ENCODE measurements around the gene CDON. TPM values are rescaled to one million over a fixed set of nuclear protein-coding genes. Genes with fewer than 3 reads are reported as not detected.

The CDON gene
- total and polyA plus RNA-seq, 9 of the 15 experiments (the other 6 are each of a cell fraction or from before 2014, with no cell fraction given): 0.08 to 0.64 (median 0.40) TPM

- no peak for TF ChIP-seq ARID2 (IDR thresholded peaks at IDR 0.05)
Observed at GRCh38 chr11:125925247-125925740, 137.4 kb downstream of the CDON start (continued).

- H2AFZ ChIP-seq (ENCODE audit: low read depth, low read length): no peak overlapping the region
- no TSS peak for BruUV-seq (replicated peaks)
- no peak overlapping the region for H3K4me2 ChIP-seq (ENCODE audit: insufficient read depth, low read length)
- H3K27me3 ChIP-seq (ENCODE audit: control insufficient read depth in 2 of 2, insufficient read depth in 2 of 2, low read length in 2 of 2): peaks cover 32 to 64% of the 10 kb centered on the region in 2 experiments; a peak in 4 of 5 replicates
- in situ Hi-C loops (cut with MboI) (loop anchor here (5.0 kb wide), 1 partner anchor 273 kb away; no protein-coding TSS in a partner anchor), intact Hi-C loops (cut with micrococcal nuclease) (loop anchor here (5.0 to 10.0 kb wide), 2 partner anchors 130 to 383 kb away; no protein-coding TSS in a partner anchor)
- FAIRE-seq (no peak), ATAC-seq (no peak; the same call in 2 of the 3 replicates), DNase-seq (ENCODE audit: extremely low read depth in 1 of 4, low spot score in 3 of 4) (no peak)
- H3K79me2 ChIP-seq (ENCODE audit: control insufficient read depth, insufficient read depth, low read length): no peaks in the 10 kb centered on the region
- whole genome bisulfite sequencing (ENCODE audit: insufficient coverage, low coverage, missing lambda C conversion rate): 2% methylated on average over 9 of the region's 9 CpGs
- no peaks in the 10 kb centered on the region for H3K9me3 ChIP-seq (replicated peaks; ENCODE audit: control insufficient read depth, insufficient read depth, low read depth, low read length)
- no peaks in the 10 kb centered on the region; the same call in 1 of the 2 replicates for H4K20me1 ChIP-seq (replicated peaks; ENCODE audit: control insufficient read depth, insufficient read depth, low read length)
- no peak overlapping the region for H3K4me3 ChIP-seq
- H3K4me1 ChIP-seq (replicated peaks in 1 of 2; ENCODE audit: control insufficient read depth in 2 of 2, insufficient read depth in 2 of 2, low read length in 2 of 2): no peaks in the 10 kb centered on the region
- ChIA-PET POLR2A (no interaction called here), CTCF (ENCODE audit: low intra/inter-chr PET ratio) (interaction anchor here (3.0 kb wide), 1 partner anchor 269 kb away, joined by 36 read pairs; no protein-coding TSS in a partner anchor)
- no peaks in the 10 kb centered on the region for H3K9me1 ChIP-seq (ENCODE audit: control insufficient read depth, insufficient read depth, low read length)
- H3K27ac ChIP-seq (ENCODE audit: extremely low read depth, low read depth, low read length): no peak overlapping the region
- H3K36me3 ChIP-seq (ENCODE audit: control insufficient read depth, insufficient read depth, low read length): no peaks in the 10 kb centered on the region
- no peak overlapping the region for H3K9ac ChIP-seq (ENCODE audit: insufficient read depth in 1 of 2, low read depth in 2 of 2, low read length in 2 of 2)
- TF ChIP-seq, protein P1, sequence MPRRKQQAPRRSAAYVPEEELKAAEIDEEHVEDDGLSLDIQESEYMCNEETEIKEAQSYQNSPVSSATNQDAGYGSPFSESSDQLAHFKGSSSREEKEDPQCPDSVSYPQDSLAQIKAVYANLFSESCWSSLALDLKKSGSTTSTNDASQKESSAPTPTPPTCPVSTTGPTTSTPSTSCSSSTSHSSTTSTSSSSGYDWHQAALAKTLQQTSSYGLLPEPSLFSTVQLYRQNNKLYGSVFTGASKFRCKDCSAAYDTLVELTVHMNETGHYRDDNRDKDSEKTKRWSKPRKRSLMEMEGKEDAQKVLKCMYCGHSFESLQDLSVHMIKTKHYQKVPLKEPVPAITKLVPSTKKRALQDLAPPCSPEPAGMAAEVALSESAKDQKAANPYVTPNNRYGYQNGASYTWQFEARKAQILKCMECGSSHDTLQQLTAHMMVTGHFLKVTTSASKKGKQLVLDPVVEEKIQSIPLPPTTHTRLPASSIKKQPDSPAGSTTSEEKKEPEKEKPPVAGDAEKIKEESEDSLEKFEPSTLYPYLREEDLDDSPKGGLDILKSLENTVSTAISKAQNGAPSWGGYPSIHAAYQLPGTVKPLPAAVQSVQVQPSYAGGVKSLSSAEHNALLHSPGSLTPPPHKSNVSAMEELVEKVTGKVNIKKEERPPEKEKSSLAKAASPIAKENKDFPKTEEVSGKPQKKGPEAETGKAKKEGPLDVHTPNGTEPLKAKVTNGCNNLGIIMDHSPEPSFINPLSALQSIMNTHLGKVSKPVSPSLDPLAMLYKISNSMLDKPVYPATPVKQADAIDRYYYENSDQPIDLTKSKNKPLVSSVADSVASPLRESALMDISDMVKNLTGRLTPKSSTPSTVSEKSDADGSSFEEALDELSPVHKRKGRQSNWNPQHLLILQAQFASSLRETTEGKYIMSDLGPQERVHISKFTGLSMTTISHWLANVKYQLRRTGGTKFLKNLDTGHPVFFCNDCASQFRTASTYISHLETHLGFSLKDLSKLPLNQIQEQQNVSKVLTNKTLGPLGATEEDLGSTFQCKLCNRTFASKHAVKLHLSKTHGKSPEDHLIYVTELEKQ (CRISPR knock-in tag; IDR thresholded peaks at IDR 0.05): no peak
- TF ChIP-seq PURB (CRISPR knock-in tag; IDR thresholded peaks at IDR 0.05; ENCODE audit: low read depth) (no peak), POLR3A (IDR thresholded peaks at IDR 0.05; ENCODE audit: borderline replicate concordance, extremely low read depth, insufficient read depth, insufficient read length) (no peak), STAT5A (IDR thresholded peaks at IDR 0.05; ENCODE audit: borderline replicate concordance, low read length) (no peak), NEUROD1 (IDR thresholded peaks at IDR 0.05; ENCODE audit: borderline replicate concordance, low read depth, low read length, partially characterized antibody) (no peak), TEAD1 (CRISPR knock-in tag; IDR thresholded peaks at IDR 0.05) (no peak), ATF4 (CRISPR knock-in tag; IDR thresholded peaks at IDR 0.05) (no peak)
- TF ChIP-seq, protein P2, sequence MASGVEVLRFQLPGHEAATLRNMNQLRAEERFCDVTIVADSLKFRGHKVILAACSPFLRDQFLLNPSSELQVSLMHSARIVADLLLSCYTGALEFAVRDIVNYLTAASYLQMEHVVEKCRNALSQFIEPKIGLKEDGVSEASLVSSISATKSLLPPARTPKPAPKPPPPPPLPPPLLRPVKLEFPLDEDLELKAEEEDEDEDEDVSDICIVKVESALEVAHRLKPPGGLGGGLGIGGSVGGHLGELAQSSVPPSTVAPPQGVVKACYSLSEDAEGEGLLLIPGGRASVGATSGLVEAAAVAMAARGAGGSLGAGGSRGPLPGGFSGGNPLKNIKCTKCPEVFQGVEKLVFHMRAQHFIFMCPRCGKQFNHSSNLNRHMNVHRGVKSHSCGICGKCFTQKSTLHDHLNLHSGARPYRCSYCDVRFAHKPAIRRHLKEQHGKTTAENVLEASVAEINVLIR (CRISPR knock-in tag; IDR thresholded peaks at IDR 0.05): no peak
- TF ChIP-seq, protein P3, sequence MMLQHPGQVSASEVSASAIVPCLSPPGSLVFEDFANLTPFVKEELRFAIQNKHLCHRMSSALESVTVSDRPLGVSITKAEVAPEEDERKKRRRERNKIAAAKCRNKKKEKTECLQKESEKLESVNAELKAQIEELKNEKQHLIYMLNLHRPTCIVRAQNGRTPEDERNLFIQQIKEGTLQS (IDR thresholded peaks at IDR 0.05): no peak
- TF ChIP-seq, protein P3 (CRISPR knock-in tag; conservative IDR thresholded peaks at IDR 0.05): no peak
Observed at GRCh38 chr11:125924384-125925007, 138.2 kb downstream of the CDON start.
